ENCODE results near the gene PRRT1B. TPM values are rescaled to one million over a fixed set of nuclear protein-coding genes. Genes with fewer than 3 reads are reported as not detected.
A peak's percentile ranks its signal among the peaks of the same experiment; 100 is the strongest.

Gene PRRT1B
- total and polyA plus RNA-seq, 2 of the 4 experiments (the other 2 are of a cell fraction): not detected

DNA sequence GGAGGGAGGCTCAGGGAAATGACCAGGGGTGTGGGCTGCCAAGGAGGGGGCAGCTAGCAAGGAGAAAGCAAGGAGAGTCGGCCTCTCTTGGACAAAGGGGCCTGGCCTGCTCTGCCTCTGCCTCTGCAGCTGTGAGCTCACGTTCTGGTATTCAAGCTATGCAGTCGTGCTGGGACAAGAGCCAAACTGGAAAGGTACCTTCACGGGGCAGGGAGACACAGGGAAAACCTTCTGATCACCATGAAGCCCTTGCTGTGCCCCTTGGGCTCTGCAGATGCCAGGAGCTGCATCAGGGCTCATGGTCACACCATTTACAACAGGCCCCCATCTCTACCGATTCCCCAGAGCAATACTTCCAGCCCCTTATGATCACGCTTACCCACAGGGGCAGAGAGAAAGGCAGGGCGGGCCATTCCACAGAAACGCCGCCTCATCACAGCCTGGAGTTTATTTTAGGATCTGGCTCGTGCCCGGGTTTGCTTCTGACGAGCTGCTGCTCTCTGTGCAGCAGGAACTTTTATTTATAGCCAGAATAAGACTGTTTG lies 63.2 kb downstream of the PRRT1B start:
- no TSS peak for BruUV-seq (replicated peaks)
- peak overlapping the region; percentile 6 to 90; a peak in 3 of 4 replicates for H4K8ac ChIP-seq (ENCODE audit: low read depth in 2 of 2, low read length in 2 of 2)
- peak overlapping the region; percentile 8; the same call in 1 of the 2 replicates for H3K4me3 ChIP-seq (ENCODE audit: insufficient read depth, low read depth, low read length)
- H3K4me2 ChIP-seq (ENCODE audit: low read depth, low read length): peak overlapping the region; percentile 63
- peaks cover 4 to 22% of the 10 kb centered on the region in 2 experiments; a peak in 3 of 4 replicates for H3K79me1 ChIP-seq (ENCODE audit: low read depth in 1 of 2, low read length in 2 of 2)
- peak overlapping the region; percentile 80 for H3K56ac ChIP-seq (ENCODE audit: extremely low read depth, insufficient read depth, low read length)
- H2AFZ ChIP-seq (replicated peaks; ENCODE audit: low read length, poor library complexity): peak overlapping the region; percentile 92
- peak overlapping the region; percentile 87 for H2BK5ac ChIP-seq (ENCODE audit: low read depth, low read length, poor library complexity, severe bottlenecking)
- DNase-seq (peak; percentile 87), ATAC-seq (ENCODE audit: low read depth) (peak; percentile 88)
- H3K4ac ChIP-seq (ENCODE audit: low read depth, low read length): peak overlapping the region; percentile 97
- peak overlapping the region; percentile 93; the same call in 1 of the 2 replicates for H2AK5ac ChIP-seq (ENCODE audit: low read depth, low read length)
- ChIA-PET CTCF (interaction anchor here (1.1 to 2.2 kb wide), 2 partner anchors 68 to 132 kb away, joined by 3 to 9 read pairs; no protein-coding TSS in a partner anchor), POLR2A (ENCODE audit: unreplicated experiment) (no interaction called here)
- H4K20me1 ChIP-seq (ENCODE audit: insufficient read depth, low read length): peaks cover 10% of the 10 kb centered on the region
- intact Hi-C loops (cut with micrococcal nuclease): loop anchor here (2.0 to 5.0 kb wide), 4 partner anchors 26 to 130 kb away; no protein-coding TSS in a partner anchor
- peaks cover 39% of the 10 kb centered on the region for H3K9me1 ChIP-seq (ENCODE audit: insufficient read depth, low read length)
- peak overlapping the region; percentile 78 for H3K27ac ChIP-seq (ENCODE audit: insufficient read depth, low read length)
- H2BK20ac ChIP-seq (ENCODE audit: low read depth, low read length): peak overlapping the region; percentile 97
- in situ Hi-C loops (cut with MboI; ENCODE audit: low sequenced_read_pairs): no loop called here
- peak overlapping the region; percentile 96 for H4K91ac ChIP-seq (ENCODE audit: insufficient read depth, low read depth, low read length)
- peak overlapping the region; percentile 92 for H2AK9ac ChIP-seq (replicated peaks; ENCODE audit: low read depth, low read length, poor library complexity)
- no peaks in the 10 kb centered on the region for H3K27me3 ChIP-seq (ENCODE audit: control insufficient read depth, insufficient read depth, low read length)
- TF ChIP-seq, protein P1, sequence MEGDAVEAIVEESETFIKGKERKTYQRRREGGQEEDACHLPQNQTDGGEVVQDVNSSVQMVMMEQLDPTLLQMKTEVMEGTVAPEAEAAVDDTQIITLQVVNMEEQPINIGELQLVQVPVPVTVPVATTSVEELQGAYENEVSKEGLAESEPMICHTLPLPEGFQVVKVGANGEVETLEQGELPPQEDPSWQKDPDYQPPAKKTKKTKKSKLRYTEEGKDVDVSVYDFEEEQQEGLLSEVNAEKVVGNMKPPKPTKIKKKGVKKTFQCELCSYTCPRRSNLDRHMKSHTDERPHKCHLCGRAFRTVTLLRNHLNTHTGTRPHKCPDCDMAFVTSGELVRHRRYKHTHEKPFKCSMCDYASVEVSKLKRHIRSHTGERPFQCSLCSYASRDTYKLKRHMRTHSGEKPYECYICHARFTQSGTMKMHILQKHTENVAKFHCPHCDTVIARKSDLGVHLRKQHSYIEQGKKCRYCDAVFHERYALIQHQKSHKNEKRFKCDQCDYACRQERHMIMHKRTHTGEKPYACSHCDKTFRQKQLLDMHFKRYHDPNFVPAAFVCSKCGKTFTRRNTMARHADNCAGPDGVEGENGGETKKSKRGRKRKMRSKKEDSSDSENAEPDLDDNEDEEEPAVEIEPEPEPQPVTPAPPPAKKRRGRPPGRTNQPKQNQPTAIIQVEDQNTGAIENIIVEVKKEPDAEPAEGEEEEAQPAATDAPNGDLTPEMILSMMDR (conservative IDR thresholded peaks at IDR 0.05; ENCODE audit: low read depth, low read length): 0 out of 2 replicates have a peak, but pooled peaks have one; percentile 3
- TF ChIP-seq MXI1 (IDR thresholded peaks at IDR 0.05; ENCODE audit: borderline replicate concordance, low read depth, low read length) (no peak), POLR2A (IDR thresholded peaks at IDR 0.05; ENCODE audit: low read depth, low read length) (no peak), RAD21 (IDR thresholded peaks at IDR 0.05; ENCODE audit: low read length) (peak; percentile 18; the same call in 1 of the 2 replicates), RFX5 (IDR thresholded peaks at IDR 0.05; ENCODE audit: low read depth, low read length) (no peak), CEBPB (IDR thresholded peaks at IDR 0.05; ENCODE audit: low read depth, low read length) (no peak), BHLHE40 (IDR thresholded peaks at IDR 0.05; ENCODE audit: low read depth, low read length) (peak; percentile 92), NFE2L2 (IDR thresholded peaks at IDR 0.05; ENCODE audit: low read depth, low read length) (peak; percentile 40; the same call in 1 of the 2 replicates), MAZ (IDR thresholded peaks at IDR 0.05; ENCODE audit: borderline replicate concordance, low read depth, low read length) (peak; percentile 15; the same call in 1 of the 2 replicates), SMC3 (IDR thresholded peaks at IDR 0.05; ENCODE audit: low read depth, low read length) (no peak; the same call in 1 of the 2 replicates), MAFK (IDR thresholded peaks at IDR 0.05; ENCODE audit: low read depth, low read length) (0 out of 2 replicates have a peak, but pooled peaks have one; percentile 32)
- peak overlapping the region; percentile 25 for H3K9ac ChIP-seq (ENCODE audit: low read depth, low read length)
- 0% methylated on average over 1 of the region's 12 CpGs; no CpG with 5 or more reads in 1 of the 2 experiments for WGBS, 2 experiments (ENCODE audit: extremely low coverage in 2 of 2, insufficient read length in 1 of 2)
- dilution Hi-C loops (cut with HindIII; ENCODE audit: low sequenced_read_pairs, unreplicated experiment): no loop called here
- H3K14ac ChIP-seq (replicated peaks; ENCODE audit: low read depth, low read length): peak overlapping the region; percentile 86
- no peaks in the 10 kb centered on the region for H3K9me3 ChIP-seq (ENCODE audit: control insufficient read depth, insufficient read depth, low read length)
- H3K18ac ChIP-seq (ENCODE audit: low read depth, low read length): peak overlapping the region; percentile 64
- H3K4me1 ChIP-seq (ENCODE audit: control insufficient read depth, insufficient read depth, low read length): peaks cover 35% of the 10 kb centered on the region
- H3K36me3 ChIP-seq (ENCODE audit: control insufficient read depth, insufficient read depth, low read length): peaks cover 3% of the 10 kb centered on the region
- peak overlapping the region; percentile 94 for H2BK120ac ChIP-seq (ENCODE audit: low read depth, low read length)
- H3K23ac ChIP-seq (ENCODE audit: low read depth, low read length): peak overlapping the region; percentile 93
- H2BK15ac ChIP-seq (ENCODE audit: low read depth, low read length): peak overlapping the region; percentile 80; the same call in 2 of the 3 replicates
- H4K5ac ChIP-seq (ENCODE audit: low read depth, low read length): peak overlapping the region; percentile 63; the same call in 1 of the 2 replicates

Measured in IMR-90 (cell line).